Measurements from ENCODE around the gene CHAC1.

DNA sequence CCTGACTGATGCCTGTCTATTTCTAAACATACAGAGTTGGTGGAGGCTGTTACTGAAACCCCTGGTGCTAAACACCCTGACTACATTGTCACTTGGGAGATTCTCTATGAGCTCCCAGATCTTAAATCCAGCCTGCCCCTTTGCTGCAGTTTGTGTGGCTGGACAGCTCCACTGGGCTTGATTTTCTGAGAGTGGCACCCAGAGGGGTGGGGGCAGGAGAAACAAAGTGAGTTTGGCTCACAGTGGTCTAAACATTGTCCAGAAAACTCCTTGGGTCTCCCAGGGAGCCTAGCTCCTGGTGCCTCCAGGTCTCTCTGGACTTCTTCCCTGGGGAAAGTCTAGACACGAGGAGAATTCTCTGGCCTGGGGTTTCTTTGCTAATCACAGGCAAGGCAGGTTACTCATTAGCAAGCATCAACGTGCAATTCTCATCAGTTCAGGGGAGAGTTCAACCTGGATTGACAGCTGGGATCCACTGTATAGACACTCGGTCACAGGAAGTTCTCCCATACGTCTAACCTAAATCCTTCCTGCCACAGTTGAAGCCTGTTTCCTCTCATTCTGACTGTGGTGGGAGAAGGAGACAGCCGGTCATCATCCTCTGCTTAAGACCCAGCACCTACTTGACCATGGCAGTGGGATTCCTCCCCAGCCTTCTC lies 31.2 kb upstream of the CHAC1 start:
- TF ChIP-seq, protein P1, sequence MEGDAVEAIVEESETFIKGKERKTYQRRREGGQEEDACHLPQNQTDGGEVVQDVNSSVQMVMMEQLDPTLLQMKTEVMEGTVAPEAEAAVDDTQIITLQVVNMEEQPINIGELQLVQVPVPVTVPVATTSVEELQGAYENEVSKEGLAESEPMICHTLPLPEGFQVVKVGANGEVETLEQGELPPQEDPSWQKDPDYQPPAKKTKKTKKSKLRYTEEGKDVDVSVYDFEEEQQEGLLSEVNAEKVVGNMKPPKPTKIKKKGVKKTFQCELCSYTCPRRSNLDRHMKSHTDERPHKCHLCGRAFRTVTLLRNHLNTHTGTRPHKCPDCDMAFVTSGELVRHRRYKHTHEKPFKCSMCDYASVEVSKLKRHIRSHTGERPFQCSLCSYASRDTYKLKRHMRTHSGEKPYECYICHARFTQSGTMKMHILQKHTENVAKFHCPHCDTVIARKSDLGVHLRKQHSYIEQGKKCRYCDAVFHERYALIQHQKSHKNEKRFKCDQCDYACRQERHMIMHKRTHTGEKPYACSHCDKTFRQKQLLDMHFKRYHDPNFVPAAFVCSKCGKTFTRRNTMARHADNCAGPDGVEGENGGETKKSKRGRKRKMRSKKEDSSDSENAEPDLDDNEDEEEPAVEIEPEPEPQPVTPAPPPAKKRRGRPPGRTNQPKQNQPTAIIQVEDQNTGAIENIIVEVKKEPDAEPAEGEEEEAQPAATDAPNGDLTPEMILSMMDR (conservative IDR thresholded peaks at IDR 0.05; ENCODE audit: low read depth, low read length): no peak
- no peak for TF ChIP-seq EZH2 (IDR thresholded peaks at IDR 0.05; ENCODE audit: borderline replicate concordance, low read depth, low read length, poor library complexity, severe bottlenecking)
